HepG2 (cell line): Measurements from ENCODE around the gene TOP1. TPM values are rescaled to one million over a fixed set of nuclear protein-coding genes. Genes with fewer than 3 reads are reported as not detected.
A peak's percentile ranks its signal among the peaks of the same experiment; 100 is the strongest.

Experiments used
- BHLHE40 ChIP-seq: IDR thresholded peaks from 2 replicates; pipeline ENCODE4 v1.6.1; 2011; ENCODE audit warnings: low read length, improper control_type of control experiment
- CEBPG ChIP-seq: IDR thresholded peaks from 2 replicates; pipeline ENCODE4 v1.6.1; 2016
- FOSL1 ChIP-seq: sonication (generic); formaldehyde crosslinking; IDR thresholded peaks from 2 replicates; pipeline ENCODE4 v1.9.0; 2021; ENCODE audit warnings: missing genetic modification reagents, borderline replicate concordance
- KDM5B ChIP-seq: sonication (generic); formaldehyde crosslinking; IDR thresholded peaks from 2 replicates; pipeline ENCODE4 v1.4.0; 2020; ENCODE audit warnings: missing genetic modification reagents, mild to moderate bottlenecking, borderline replicate concordance
- MAFK ChIP-seq, 2 experiments: IDR thresholded peaks in 1 of 2; conservative IDR thresholded peaks in 1 of 2; 2 replicates each; pipeline ENCODE4 v1.6.1; 2011; ENCODE audit warnings: improper control_type of control experiment in 2 of 2, low read length in 2 of 2
- MEF2D ChIP-seq: sonication (generic); formaldehyde crosslinking; IDR thresholded peaks from 2 replicates; pipeline ENCODE4 v1.5.1; 2020; ENCODE audit warnings: mild to moderate bottlenecking, missing genetic modification reagents
- NR2F1 ChIP-seq, 2 experiments: fragments of 450-650 bp in 1 of 2; formaldehyde crosslinking in 1 of 2; IDR thresholded peaks; 2 replicates each; pipeline versions ENCODE4 v1.5.0 to v1.6.1; 2016 to 2020; ENCODE audit warnings: mild to moderate bottlenecking in 1 of 2, missing compliant biosample characterization in 1 of 2, missing genetic modification reagents in 1 of 2, moderate library complexity in 1 of 2
- RNF219 ChIP-seq: sonication (generic); formaldehyde crosslinking; IDR thresholded peaks from 2 replicates; pipeline ENCODE4 v1.5.0; 2020; ENCODE audit warnings: mild to moderate bottlenecking, missing genetic modification reagents
- SALL1 ChIP-seq: sonication (generic); formaldehyde crosslinking; IDR thresholded peaks from 2 replicates; pipeline ENCODE4 v1.8.0; 2022; ENCODE audit warnings: mild to moderate bottlenecking, missing genetic modification reagents
- SAP130 ChIP-seq: IDR thresholded peaks from 2 replicates; pipeline ENCODE4 v1.6.1; 2016; ENCODE audit warnings: low read depth
- TBX3 ChIP-seq: fragments of 450-650 bp; IDR thresholded peaks from 2 replicates; pipeline ENCODE4 v1.6.1; 2017; ENCODE audit warnings: antibody characterized with exemption, mild to moderate bottlenecking, inconsistent platforms, borderline replicate concordance
- TCF7L2 ChIP-seq: IDR thresholded peaks from 2 replicates; pipeline ENCODE4 v1.6.1; 2011; ENCODE audit warnings: mild to moderate bottlenecking, low read depth, low read length, moderate library complexity
- TP53 ChIP-seq: sonication (generic); formaldehyde crosslinking; conservative IDR thresholded peaks from 2 replicates; pipeline ENCODE4 v1.4.0; 2020; ENCODE audit warnings: missing genetic modification reagents
- ZBTB21 ChIP-seq: sonication (generic); formaldehyde crosslinking; IDR thresholded peaks from 2 replicates; pipeline ENCODE4 v1.4.0; 2020; ENCODE audit warnings: missing genetic modification reagents
- ZFYVE20 ChIP-seq: sonication (generic); formaldehyde crosslinking; IDR thresholded peaks from 2 replicates; pipeline ENCODE4 v1.8.0; 2023; ENCODE audit warnings: low read depth, mild to moderate bottlenecking, moderate library complexity, missing genetic modification reagents, borderline replicate concordance
- ZNF234 ChIP-seq: sonication (generic); formaldehyde crosslinking; conservative IDR thresholded peaks from 2 replicates; pipeline ENCODE4 v1.5.1; 2020; ENCODE audit warnings: mild to moderate bottlenecking, missing genetic modification reagents
- ZNF431 ChIP-seq: sonication (generic); formaldehyde crosslinking; IDR thresholded peaks from 2 replicates; pipeline ENCODE4 v1.9.0; 2022; ENCODE audit warnings: missing genetic modification reagents, low read depth, mild to moderate bottlenecking, borderline replicate concordance
- ZNF496 ChIP-seq: sonication (generic); formaldehyde crosslinking; IDR thresholded peaks from 2 replicates; pipeline ENCODE4 v1.8.1; 2023; ENCODE audit warnings: mild to moderate bottlenecking, moderate library complexity, missing genetic modification reagents; ENCODE audit not compliant: insufficient replicate concordance
- ZNF652 ChIP-seq: IDR thresholded peaks from 2 replicates; pipeline ENCODE4 v1.6.1; 2016; ENCODE audit warnings: low read depth, borderline replicate concordance
- polyA plus RNA-seq, 8 experiments: library from polyadenylated mRNA; depleted of rRNA in 3 of 8; stranded (reverse) in 7 of 8; unstranded in 1 of 8; fragments of >200 nt; fragmentation: Illumina TruSeq in 4 of 8; extraction: Trizol in 4 of 8; gene quantifications; 2 replicates each; pipeline versions ENCODE4 v1.2.1 to v1.2.3, GENCODE V29; 2011 to 2016; ENCODE audit warnings: low read depth in 4 of 8, missing spikeins in 1 of 8, mixed read lengths in 1 of 8; ENCODE audit not compliant: insufficient read depth in 1 of 8
- total RNA-seq, 5 experiments: library from RNA; depleted of rRNA; stranded (reverse); fragments of >200 nt; fragmentation: Illumina TruSeq; extraction: Trizol; gene quantifications; 2 replicates each; pipeline ENCODE4 v1.2.3, GENCODE V29; 2016; ENCODE audit warnings: low read depth in 1 of 5
- TF ChIP-seq, protein P1 (sequence below): sonication (generic); formaldehyde crosslinking; IDR thresholded peaks from 2 replicates; pipeline ENCODE4 v1.9.0; 2021; ENCODE audit warnings: missing genetic modification reagents, borderline replicate concordance
- TF ChIP-seq, protein P2 (sequence below): sonication (generic); formaldehyde crosslinking; IDR thresholded peaks from 2 replicates; pipeline ENCODE4 v1.4.0; 2020; ENCODE audit warnings: mild to moderate bottlenecking, missing genetic modification reagents
- TF ChIP-seq, protein P3 (sequence below): IDR thresholded peaks from 2 replicates; pipeline ENCODE4 v1.6.1; 2016; ENCODE audit warnings: low read depth, control low read depth

Gene TOP1
- total and polyA plus RNA-seq, 2 of the 13 experiments (the other 11 are each of a cell fraction or from before 2014, with no cell fraction given): 10.2 to 19.4 TPM

- TF ChIP-seq MEF2D (CRISPR knock-in tag) (no peak), SALL1 (peak; percentile 92), TBX3 (0 out of 2 replicates have a peak, but pooled peaks have one; percentile 16), ZFYVE20 (CRISPR knock-in tag) (no peak), RNF219 (CRISPR knock-in tag) (no peak), ZNF652 (CRISPR knock-in tag) (no peak), MAFK (conservative IDR thresholded peaks at IDR 0.05 in 1 of 2, IDR thresholded peaks at IDR 0.05 in 1 of 2; ENCODE audit: low read length in 2 of 2) (peak; percentile 51 to 79; a peak in 3 of 4 replicates), ZNF431 (CRISPR knock-in tag) (no peak), KDM5B (no peak), ZBTB21 (CRISPR knock-in tag) (no peak), SAP130 (CRISPR knock-in tag) (peak; percentile 69), TP53 (CRISPR knock-in tag) (no peak), BHLHE40 (peak; percentile 13; the same call in 1 of the 2 replicates), CEBPG (CRISPR knock-in tag) (no peak), ZNF234 (CRISPR knock-in tag) (no peak), FOSL1 (CRISPR knock-in tag) (peak; percentile 70; the same call in 1 of the 2 replicates), NR2F1 (CRISPR knock-in tag; IDR thresholded peaks at IDR 0.05) (peak in 1 of 2 experiments; percentile 52; a peak in 1 of 4 replicates), ZNF496 (CRISPR knock-in tag) (no peak), TCF7L2 (no peak)
- TF ChIP-seq, protein P1, sequence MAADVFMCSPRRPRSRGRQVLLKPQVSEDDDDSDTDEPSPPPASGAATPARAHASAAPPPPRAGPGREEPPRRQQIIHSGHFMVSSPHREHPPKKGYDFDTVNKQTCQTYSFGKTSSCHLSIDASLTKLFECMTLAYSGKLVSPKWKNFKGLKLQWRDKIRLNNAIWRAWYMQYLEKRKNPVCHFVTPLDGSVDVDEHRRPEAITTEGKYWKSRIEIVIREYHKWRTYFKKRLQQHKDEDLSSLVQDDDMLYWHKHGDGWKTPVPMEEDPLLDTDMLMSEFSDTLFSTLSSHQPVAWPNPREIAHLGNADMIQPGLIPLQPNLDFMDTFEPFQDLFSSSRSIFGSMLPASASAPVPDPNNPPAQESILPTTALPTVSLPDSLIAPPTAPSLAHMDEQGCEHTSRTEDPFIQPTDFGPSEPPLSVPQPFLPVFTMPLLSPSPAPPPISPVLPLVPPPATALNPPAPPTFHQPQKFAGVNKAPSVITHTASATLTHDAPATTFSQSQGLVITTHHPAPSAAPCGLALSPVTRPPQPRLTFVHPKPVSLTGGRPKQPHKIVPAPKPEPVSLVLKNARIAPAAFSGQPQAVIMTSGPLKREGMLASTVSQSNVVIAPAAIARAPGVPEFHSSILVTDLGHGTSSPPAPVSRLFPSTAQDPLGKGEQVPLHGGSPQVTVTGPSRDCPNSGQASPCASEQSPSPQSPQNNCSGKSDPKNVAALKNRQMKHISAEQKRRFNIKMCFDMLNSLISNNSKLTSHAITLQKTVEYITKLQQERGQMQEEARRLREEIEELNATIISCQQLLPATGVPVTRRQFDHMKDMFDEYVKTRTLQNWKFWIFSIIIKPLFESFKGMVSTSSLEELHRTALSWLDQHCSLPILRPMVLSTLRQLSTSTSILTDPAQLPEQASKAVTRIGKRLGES (CRISPR knock-in tag): no peak
- TF ChIP-seq, protein P2, sequence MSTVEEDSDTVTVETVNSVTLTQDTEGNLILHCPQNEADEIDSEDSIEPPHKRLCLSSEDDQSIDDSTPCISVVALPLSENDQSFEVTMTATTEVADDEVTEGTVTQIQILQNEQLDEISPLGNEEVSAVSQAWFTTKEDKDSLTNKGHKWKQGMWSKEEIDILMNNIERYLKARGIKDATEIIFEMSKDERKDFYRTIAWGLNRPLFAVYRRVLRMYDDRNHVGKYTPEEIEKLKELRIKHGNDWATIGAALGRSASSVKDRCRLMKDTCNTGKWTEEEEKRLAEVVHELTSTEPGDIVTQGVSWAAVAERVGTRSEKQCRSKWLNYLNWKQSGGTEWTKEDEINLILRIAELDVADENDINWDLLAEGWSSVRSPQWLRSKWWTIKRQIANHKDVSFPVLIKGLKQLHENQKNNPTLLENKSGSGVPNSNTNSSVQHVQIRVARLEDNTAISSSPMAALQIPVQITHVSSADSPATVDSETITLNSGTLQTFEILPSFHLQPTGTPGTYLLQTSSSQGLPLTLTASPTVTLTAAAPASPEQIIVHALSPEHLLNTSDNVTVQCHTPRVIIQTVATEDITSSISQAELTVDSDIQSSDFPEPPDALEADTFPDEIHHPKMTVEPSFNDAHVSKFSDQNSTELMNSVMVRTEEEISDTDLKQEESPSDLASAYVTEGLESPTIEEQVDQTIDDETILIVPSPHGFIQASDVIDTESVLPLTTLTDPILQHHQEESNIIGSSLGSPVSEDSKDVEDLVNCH (CRISPR knock-in tag): no peak
- TF ChIP-seq, protein P3, sequence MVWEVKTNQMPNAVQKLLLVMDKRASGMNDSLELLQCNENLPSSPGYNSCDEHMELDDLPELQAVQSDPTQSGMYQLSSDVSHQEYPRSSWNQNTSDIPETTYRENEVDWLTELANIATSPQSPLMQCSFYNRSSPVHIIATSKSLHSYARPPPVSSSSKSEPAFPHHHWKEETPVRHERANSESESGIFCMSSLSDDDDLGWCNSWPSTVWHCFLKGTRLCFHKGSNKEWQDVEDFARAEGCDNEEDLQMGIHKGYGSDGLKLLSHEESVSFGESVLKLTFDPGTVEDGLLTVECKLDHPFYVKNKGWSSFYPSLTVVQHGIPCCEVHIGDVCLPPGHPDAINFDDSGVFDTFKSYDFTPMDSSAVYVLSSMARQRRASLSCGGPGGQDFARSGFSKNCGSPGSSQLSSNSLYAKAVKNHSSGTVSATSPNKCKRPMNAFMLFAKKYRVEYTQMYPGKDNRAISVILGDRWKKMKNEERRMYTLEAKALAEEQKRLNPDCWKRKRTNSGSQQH (CRISPR knock-in tag): no peak
These were observed 14.0 kb upstream of the TOP1 start (continued) for GRCh38 chr20:41014561-41015088.
